ENCODE measurements around the gene UQCRC2.

Gene UQCRC2

DNA sequence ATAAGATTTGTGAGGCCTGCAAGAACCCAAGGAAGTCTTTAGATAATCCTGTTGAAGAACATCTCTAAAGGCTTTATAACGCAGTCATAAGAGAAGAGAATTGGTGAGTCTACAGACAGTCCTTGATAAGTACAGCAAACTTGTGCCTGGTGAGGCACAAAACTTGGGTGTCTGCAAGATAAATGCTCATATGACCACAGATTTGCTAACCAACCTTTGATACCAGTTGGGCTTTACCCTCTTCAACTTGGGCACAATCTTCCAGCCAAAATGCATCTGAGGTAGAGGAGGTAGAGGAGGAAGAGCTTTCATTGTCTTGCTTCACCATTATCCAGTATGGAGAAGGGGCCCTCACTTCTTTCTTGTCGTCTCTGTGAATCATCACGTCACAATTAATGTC is 30.9 kb downstream of the UQCRC2 start:
- DNase-seq (ENCODE audit: low read depth), result no peak
- H3K4me3 ChIP-seq (ENCODE audit: low read depth, low read length), result no peak overlapping the region
- TF ChIP-seq, protein P1, sequence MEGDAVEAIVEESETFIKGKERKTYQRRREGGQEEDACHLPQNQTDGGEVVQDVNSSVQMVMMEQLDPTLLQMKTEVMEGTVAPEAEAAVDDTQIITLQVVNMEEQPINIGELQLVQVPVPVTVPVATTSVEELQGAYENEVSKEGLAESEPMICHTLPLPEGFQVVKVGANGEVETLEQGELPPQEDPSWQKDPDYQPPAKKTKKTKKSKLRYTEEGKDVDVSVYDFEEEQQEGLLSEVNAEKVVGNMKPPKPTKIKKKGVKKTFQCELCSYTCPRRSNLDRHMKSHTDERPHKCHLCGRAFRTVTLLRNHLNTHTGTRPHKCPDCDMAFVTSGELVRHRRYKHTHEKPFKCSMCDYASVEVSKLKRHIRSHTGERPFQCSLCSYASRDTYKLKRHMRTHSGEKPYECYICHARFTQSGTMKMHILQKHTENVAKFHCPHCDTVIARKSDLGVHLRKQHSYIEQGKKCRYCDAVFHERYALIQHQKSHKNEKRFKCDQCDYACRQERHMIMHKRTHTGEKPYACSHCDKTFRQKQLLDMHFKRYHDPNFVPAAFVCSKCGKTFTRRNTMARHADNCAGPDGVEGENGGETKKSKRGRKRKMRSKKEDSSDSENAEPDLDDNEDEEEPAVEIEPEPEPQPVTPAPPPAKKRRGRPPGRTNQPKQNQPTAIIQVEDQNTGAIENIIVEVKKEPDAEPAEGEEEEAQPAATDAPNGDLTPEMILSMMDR (conservative IDR thresholded peaks at IDR 0.05; ENCODE audit: low read depth, low read length), result no peak

DNA sequence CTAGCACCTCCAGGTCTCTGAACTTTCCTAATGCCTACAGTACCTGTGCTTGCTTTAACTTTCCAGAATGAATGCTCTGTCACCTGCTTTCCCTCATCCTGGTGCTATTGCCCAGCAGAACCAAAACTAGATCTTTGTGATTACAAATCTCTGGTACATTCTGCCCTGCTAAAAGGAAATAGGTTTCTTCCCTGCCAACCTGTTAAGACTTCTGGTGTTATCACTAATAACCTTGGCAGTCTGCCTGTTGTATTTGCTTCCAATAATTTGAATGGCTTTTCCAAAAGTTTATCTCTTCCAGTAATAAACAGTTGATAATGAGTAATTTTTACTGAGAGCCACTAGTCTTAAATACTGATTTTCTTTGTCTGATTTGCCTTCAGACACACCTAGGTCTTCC is 32.4 kb downstream of the UQCRC2 start:
- no peak overlapping the region for H3K4me3 ChIP-seq (ENCODE audit: low read depth, low read length)
- TF ChIP-seq, protein P1 (conservative IDR thresholded peaks at IDR 0.05; ENCODE audit: low read depth, low read length), result no peak
- DNase-seq (ENCODE audit: low read depth), result no peak

DNA sequence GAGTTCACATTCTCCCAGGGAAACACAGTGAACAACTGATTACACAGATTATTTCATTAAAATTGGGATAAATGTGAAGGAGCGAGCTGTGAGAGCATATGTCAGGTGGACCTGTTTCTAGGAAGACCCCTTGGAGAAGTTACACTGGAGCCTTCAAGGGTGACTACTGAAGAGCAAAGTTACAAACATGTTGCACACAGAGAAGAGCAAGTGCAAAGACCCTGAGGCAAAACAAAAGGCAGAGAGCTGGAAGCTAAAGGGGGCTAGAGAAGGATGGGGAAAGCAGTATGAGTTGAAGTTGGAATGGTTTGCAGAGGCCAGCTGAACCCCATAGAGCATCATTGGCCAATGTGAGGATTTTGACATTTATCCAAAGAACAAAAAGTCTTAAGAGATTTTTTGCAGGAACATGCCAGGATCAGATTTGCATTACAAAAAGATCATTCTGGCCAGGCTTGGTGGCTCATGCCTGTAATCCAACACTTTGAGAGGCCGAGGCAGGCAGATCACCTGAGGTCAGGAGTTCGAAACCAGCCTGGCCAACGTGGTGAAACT is 33.6 kb downstream of the UQCRC2 start:
- TF ChIP-seq, protein P1 (conservative IDR thresholded peaks at IDR 0.05; ENCODE audit: low read depth, low read length), result no peak
- no peak overlapping the region for H3K4me3 ChIP-seq (ENCODE audit: low read depth, low read length)
- DNase-seq (ENCODE audit: low read depth), result no peak

DNA sequence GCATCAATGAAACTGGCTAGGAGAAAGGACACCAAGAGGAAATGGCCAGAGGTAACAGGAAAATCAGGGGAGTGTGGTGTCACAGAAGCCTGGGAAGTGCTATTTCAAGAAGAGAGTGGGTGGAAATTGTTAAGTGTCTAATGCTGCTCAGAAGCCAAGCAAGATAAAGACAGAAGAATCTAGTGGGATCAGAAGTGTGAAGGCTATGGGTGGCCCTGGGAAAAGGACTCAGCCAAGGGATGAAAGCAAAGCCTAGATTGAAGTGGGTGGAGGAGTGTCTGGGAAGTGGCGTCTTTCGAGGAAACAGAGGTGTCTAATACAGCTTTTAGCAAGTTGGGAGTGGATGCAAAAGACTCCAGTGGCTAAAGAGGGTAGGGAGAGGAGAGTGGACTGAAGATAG is 34.3 kb downstream of the UQCRC2 start:
- H3K4me3 ChIP-seq (ENCODE audit: low read depth, low read length), result no peak overlapping the region
- DNase-seq (ENCODE audit: low read depth), result no peak
- TF ChIP-seq, protein P1 (conservative IDR thresholded peaks at IDR 0.05; ENCODE audit: low read depth, low read length), result no peak

DNA sequence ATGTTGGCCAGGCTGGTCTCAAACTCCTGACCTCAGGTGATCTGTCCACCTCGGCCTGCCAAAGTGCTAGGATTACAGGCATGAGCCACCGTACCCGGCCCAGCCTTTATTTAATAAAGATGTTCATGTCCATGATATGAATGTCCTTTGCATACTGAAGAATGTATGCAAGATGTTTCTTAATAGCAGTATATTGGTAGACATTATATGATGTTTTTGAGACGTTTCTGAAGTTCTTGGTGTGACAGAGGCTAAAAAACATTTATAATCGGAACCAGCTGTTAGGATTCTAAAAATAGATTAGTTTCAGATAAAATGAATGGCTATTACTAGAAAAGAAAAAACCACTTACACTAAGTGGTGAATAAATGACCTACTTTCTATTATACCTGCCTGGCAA is 36.0 kb downstream of the UQCRC2 start:
- TF ChIP-seq, protein P1 (conservative IDR thresholded peaks at IDR 0.05; ENCODE audit: low read depth, low read length), result no peak
- no peak overlapping the region for H3K4me3 ChIP-seq (ENCODE audit: low read depth, low read length)
- DNase-seq (ENCODE audit: low read depth), result no peak

DNA sequence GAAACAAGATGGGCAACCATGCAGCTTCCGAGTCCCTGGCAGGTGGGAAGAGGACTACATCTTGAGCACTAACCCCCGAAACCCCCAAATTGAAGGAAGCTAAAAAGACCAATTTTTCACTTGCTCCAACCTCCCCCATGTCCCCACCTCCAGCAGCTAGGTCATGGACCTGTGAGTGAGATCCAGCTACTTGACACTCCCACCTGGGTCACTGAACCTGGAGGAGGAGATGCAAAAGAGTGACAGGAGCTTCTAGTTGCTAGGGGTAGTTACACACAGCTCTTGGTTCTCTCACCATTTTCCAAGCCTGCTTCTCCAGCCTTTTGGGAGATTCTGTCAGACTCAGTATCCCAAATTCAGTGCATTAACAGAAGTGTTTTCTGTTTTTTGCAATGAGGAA is 36.6 kb downstream of the UQCRC2 start:
- TF ChIP-seq, protein P1 (conservative IDR thresholded peaks at IDR 0.05; ENCODE audit: low read depth, low read length), result no peak

DNA sequence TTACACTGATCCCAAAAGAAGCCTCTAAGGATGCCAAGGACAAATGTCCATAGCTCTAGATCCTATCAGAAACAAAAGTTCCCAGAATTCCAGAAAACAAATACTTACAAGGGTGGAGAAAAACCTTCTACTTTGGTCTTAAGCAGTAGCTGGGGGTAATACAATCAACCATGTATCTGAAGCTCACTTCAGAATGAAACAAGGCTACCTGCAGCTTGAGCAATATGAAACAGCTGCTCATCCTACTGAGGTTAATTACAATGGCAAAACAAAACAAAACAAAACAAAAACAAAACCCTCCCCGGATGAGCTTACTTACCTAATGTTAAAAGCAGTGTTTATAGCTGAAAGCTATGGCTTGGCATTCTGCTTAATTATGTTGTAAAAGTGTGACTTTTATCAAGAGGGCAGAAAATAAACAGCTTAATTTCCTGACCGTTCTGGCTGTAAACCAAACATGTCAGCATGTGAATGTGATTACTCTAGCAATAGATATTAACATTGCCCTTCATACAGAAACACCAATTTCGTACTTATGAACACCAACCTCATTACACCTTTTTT is 37.3 kb downstream of the UQCRC2 start:
- TF ChIP-seq, protein P1 (conservative IDR thresholded peaks at IDR 0.05; ENCODE audit: low read depth, low read length), result no peak
- H3K4me3 ChIP-seq (ENCODE audit: low read depth, low read length), result no peak overlapping the region

More for the DNA sequence above, 36.6 kb downstream of the UQCRC2 start:
- H3K4me3 ChIP-seq (ENCODE audit: low read depth, low read length), result no peak overlapping the region
- no peak for DNase-seq (ENCODE audit: low read depth)

More for the DNA sequence above, 37.3 kb downstream of the UQCRC2 start:
- DNase-seq (ENCODE audit: low read depth), result no peak

All from choroid plexus epithelial cell (primary cell).